Measurements from ENCODE around the gene ZSWIM6. TPM values are rescaled to one million over a fixed set of nuclear protein-coding genes. Genes with fewer than 3 reads are reported as not detected.

Gene ZSWIM6
- polyA plus RNA-seq, 1 of the 3 experiments (the other 2 are of a cell fraction), result 7.4 TPM

DNA sequence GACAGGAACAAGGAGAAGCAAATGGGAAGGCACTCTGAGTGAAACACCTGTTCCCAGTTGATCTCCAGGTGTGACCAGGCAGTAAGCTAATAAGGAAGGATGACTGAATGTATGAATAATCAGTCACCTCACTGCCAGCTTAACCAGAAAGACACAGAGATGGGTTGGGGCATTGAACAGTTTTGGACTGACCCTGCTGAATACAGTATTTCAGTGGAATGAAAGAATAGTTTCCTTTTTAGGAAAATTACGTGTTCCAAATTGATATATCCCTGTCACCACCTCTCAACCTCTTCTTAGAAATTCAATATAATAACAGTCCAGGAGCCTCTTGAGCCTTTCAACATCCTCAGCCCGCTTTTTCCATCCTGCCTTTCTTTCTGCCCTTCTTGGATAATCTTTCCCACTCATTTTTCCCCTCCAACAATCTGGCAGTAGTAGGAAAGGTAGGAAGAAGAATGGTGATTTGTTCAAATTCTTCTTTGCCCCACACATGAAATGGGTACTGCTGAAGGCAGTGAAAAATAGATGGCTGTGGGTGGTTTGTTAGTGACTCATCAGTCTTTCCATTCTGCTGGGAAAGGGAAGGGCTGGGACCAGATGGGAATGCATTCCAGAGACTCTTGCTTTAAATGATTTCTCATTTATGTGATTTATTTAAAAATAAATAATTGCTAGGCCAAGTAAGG is 117.9 kb downstream of the ZSWIM6 start (continued):
- TF ChIP-seq SIN3A (IDR thresholded peaks at IDR 0.05; ENCODE audit: borderline replicate concordance, low read depth, low read length), result no peak
- peak; percentile 97 for TF ChIP-seq TCF12 (IDR thresholded peaks at IDR 0.05)
- TF ChIP-seq FOXM1 (IDR thresholded peaks at IDR 0.05; ENCODE audit: low read depth), result 0 out of 2 replicates have a peak, but pooled peaks have one; percentile 53
- peak; percentile 62; the same call in 1 of the 2 replicates for TF ChIP-seq RXRA (IDR thresholded peaks at IDR 0.05; ENCODE audit: borderline replicate concordance, low read depth)
- TF ChIP-seq, protein P1, sequence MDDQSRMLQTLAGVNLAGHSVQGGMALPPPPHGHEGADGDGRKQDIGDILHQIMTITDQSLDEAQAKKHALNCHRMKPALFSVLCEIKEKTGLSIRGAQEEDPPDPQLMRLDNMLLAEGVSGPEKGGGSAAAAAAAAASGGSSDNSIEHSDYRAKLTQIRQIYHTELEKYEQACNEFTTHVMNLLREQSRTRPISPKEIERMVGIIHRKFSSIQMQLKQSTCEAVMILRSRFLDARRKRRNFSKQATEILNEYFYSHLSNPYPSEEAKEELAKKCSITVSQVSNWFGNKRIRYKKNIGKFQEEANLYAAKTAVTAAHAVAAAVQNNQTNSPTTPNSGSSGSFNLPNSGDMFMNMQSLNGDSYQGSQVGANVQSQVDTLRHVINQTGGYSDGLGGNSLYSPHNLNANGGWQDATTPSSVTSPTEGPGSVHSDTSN (IDR thresholded peaks at IDR 0.05), result peak; percentile 93
- TF ChIP-seq RAD21 (IDR thresholded peaks at IDR 0.05; ENCODE audit: low read length), result no peak
- peak; percentile 80 for TF ChIP-seq POLR2AphosphoS5 (IDR thresholded peaks at IDR 0.05; ENCODE audit: low read depth, low read length)
- 0 out of 2 replicates have a peak, but pooled peaks have one; percentile 15 for TF ChIP-seq YY1 (IDR thresholded peaks at IDR 0.05; ENCODE audit: low read depth)
- TF ChIP-seq, protein P2, sequence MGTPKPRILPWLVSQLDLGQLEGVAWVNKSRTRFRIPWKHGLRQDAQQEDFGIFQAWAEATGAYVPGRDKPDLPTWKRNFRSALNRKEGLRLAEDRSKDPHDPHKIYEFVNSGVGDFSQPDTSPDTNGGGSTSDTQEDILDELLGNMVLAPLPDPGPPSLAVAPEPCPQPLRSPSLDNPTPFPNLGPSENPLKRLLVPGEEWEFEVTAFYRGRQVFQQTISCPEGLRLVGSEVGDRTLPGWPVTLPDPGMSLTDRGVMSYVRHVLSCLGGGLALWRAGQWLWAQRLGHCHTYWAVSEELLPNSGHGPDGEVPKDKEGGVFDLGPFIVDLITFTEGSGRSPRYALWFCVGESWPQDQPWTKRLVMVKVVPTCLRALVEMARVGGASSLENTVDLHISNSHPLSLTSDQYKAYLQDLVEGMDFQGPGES (IDR thresholded peaks at IDR 0.05; ENCODE audit: low read depth, low read length), result no peak
- no peak for TF ChIP-seq RCOR1 (IDR thresholded peaks at IDR 0.05; ENCODE audit: low read length)
- TF ChIP-seq, protein P3, sequence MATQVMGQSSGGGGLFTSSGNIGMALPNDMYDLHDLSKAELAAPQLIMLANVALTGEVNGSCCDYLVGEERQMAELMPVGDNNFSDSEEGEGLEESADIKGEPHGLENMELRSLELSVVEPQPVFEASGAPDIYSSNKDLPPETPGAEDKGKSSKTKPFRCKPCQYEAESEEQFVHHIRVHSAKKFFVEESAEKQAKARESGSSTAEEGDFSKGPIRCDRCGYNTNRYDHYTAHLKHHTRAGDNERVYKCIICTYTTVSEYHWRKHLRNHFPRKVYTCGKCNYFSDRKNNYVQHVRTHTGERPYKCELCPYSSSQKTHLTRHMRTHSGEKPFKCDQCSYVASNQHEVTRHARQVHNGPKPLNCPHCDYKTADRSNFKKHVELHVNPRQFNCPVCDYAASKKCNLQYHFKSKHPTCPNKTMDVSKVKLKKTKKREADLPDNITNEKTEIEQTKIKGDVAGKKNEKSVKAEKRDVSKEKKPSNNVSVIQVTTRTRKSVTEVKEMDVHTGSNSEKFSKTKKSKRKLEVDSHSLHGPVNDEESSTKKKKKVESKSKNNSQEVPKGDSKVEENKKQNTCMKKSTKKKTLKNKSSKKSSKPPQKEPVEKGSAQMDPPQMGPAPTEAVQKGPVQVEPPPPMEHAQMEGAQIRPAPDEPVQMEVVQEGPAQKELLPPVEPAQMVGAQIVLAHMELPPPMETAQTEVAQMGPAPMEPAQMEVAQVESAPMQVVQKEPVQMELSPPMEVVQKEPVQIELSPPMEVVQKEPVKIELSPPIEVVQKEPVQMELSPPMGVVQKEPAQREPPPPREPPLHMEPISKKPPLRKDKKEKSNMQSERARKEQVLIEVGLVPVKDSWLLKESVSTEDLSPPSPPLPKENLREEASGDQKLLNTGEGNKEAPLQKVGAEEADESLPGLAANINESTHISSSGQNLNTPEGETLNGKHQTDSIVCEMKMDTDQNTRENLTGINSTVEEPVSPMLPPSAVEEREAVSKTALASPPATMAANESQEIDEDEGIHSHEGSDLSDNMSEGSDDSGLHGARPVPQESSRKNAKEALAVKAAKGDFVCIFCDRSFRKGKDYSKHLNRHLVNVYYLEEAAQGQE (IDR thresholded peaks at IDR 0.05; ENCODE audit: low read depth, low read length), result peak; percentile 54
- no peak for TF ChIP-seq SMC3 (IDR thresholded peaks at IDR 0.05; ENCODE audit: low read depth, low read length)
- TF ChIP-seq, protein P4, sequence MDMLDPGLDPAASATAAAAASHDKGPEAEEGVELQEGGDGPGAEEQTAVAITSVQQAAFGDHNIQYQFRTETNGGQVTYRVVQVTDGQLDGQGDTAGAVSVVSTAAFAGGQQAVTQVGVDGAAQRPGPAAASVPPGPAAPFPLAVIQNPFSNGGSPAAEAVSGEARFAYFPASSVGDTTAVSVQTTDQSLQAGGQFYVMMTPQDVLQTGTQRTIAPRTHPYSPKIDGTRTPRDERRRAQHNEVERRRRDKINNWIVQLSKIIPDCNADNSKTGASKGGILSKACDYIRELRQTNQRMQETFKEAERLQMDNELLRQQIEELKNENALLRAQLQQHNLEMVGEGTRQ (IDR thresholded peaks at IDR 0.05; ENCODE audit: borderline replicate concordance, low read depth, low read length), result no peak

Data from SK-N-SH (cell line).